ENCODE measurements around the gene PMPCA. TPM values are rescaled to one million over a fixed set of nuclear protein-coding genes. Genes with fewer than 3 reads are reported as not detected.

PMPCA gene
- total and polyA plus RNA-seq, 2 of the 8 experiments (the other 6 are each of a cell fraction or from before 2014, with no cell fraction given): 60.0 to 88.2 TPM

GRCh38 chr9:136430588-136431234, 20.3 kb downstream of the PMPCA start (continued):
- no peak for TF ChIP-seq CBX5 (IDR thresholded peaks at IDR 0.05; ENCODE audit: low read depth, low read length)
- no peak for TF ChIP-seq JUND (IDR thresholded peaks at IDR 0.05; ENCODE audit: low read length)

Data from H1 (cell line).